ENCODE data around the gene SIPA1.

The SIPA1 gene, protein sequence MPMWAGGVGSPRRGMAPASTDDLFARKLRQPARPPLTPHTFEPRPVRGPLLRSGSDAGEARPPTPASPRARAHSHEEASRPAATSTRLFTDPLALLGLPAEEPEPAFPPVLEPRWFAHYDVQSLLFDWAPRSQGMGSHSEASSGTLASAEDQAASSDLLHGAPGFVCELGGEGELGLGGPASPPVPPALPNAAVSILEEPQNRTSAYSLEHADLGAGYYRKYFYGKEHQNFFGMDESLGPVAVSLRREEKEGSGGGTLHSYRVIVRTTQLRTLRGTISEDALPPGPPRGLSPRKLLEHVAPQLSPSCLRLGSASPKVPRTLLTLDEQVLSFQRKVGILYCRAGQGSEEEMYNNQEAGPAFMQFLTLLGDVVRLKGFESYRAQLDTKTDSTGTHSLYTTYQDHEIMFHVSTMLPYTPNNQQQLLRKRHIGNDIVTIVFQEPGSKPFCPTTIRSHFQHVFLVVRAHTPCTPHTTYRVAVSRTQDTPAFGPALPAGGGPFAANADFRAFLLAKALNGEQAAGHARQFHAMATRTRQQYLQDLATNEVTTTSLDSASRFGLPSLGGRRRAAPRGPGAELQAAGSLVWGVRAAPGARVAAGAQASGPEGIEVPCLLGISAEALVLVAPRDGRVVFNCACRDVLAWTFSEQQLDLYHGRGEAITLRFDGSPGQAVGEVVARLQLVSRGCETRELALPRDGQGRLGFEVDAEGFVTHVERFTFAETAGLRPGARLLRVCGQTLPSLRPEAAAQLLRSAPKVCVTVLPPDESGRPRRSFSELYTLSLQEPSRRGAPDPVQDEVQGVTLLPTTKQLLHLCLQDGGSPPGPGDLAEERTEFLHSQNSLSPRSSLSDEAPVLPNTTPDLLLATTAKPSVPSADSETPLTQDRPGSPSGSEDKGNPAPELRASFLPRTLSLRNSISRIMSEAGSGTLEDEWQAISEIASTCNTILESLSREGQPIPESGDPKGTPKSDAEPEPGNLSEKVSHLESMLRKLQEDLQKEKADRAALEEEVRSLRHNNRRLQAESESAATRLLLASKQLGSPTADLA

DNA sequence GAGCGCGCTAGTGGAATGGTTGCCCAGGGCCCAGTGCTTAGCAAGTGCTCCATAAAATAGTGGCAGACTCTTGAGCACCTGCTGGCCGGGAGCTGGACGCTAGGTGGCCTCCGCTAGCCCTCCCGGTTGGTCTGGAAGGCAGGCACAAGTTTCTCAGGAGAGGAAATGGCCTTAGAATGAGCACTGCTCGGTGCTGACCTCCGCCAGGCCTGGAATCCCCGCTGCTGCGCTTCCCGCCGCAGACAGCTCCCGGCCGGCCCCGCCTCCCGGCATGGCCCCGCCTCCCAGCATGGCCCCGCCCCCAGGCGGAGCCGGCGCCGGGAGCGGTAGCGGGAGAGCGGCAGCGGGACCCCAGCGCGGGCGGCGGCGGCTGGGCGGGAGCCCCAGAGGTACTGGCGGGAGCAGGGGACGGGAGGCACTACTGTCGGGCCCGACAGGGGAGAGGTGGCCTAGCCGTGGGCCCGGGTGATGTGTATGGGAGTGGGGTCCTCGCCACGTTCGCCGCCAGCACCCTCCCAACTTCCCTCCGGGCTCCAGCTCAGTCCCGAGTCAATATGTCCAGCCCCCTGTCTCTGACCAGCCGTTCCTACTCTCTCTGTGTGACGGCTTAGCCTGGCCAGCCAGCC is at the start of gene SIPA1:
Gene SIPA1, plus strand, starts transcription at position 308 of the 626 bp plus-strand sequence. CDS start 2,821 bp downstream, outside the sequence.
- peak; percentile 96 for DNase-seq (ENCODE audit: low spot score)

DNA sequence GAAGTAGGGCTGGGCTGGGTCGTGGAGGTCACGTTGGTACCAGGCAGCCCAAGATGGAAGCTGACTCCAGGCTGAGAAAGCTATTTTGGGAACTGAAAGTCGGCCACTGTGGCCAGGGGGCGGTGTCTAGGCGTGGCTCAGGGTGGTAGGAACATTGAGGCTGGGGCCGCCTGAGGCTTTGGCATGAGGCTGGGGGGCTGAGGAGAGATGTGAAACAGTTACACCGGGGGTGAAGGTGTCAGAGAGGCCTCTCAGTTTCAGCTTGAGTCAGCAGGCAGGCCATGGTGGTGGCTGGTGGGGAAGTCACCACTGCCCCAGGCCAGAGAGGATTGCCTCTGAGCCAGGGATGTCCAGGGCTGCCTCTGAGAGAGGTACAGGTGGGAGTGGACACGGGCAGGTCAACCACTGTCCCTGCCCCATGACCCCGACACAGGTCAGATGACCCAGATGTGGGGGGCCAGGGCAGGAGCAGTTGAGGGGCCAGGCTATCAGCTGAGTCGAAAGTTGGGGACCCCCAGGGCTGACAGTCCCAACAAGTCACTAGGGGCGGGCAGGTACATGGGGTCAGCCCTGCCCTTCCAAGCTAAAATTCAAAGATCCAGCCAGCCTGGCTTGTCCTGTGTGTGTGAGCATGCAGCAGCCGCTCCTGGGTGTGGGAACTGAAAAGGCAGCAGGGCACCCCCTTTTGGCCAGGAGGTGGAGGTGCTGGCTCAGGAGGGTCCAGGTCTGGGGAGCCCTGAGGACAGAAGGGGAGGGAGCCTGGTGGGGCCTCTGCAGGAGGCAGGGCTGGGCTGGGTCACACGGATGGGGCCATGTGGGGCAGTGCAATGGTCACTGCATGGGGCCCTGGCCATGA is 49.5 kb upstream of the SIPA1 start:
- DNase-seq (ENCODE audit: low spot score) = peak; percentile 87

DNA sequence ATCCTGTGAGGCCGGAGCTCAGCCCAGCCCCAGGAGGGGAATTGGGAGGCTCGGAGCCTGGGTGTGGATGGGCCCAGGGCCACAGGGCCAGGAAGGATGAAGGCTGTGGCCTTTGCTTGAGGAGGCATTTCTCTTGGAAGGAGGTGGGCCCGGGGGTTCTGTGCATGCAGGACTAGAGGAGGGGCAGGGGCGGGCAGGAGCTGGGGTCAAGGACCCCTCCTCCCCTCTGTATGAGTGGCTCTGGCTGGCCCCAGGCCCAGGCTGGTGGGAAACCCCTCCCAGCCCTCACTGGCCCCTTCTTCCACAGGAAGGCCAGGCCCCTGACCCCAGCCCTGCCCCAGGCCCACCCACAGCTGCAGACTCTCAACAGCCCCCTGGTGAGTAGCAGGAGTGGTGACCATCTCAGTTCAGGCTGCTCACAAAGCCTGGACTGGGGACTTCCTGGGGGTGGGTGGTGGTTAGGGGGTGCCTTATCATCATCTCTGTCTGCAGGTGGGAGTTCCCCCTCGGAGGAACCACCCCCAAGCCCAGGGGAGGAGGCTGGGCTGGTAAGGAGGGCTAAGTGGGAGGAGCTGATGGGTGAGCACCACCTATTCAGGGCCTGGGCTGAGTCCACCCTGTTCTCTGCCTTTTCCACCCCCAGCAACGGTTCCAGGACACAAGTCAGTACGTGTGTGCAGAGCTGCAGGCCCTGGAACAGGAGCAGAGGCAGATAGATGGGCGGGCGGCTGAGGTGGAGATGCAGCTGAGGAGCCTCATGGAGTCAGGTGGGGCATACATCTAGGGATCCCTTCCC is 48.3 kb upstream of the SIPA1 start:
- no peak for DNase-seq (ENCODE audit: low spot score)

DNA sequence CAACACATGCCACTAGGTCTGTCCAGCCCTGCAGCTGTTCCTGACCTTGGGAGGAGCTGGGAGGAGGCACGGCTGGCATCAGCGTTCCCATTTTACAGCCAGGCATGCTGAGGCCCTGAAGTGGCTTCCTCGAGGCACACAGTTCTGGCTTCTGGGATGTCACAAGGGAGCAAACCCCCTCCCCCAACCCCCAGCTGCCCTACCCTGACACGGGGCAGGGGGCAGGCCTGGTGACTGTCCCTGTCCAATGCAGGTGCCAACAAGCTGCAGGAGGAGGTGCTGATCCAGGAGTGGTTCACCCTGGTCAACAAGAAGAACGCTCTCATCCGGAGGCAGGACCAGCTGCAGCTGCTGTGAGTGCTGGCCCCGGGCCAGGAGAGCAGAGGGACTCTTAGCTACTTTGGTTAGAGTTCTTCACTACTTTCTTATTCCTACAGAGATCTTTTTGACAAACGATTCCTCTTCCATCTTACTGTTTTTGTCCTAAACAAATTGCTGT is 47.6 kb upstream of the SIPA1 start:
- no peak for DNase-seq (ENCODE audit: low spot score)

DNA sequence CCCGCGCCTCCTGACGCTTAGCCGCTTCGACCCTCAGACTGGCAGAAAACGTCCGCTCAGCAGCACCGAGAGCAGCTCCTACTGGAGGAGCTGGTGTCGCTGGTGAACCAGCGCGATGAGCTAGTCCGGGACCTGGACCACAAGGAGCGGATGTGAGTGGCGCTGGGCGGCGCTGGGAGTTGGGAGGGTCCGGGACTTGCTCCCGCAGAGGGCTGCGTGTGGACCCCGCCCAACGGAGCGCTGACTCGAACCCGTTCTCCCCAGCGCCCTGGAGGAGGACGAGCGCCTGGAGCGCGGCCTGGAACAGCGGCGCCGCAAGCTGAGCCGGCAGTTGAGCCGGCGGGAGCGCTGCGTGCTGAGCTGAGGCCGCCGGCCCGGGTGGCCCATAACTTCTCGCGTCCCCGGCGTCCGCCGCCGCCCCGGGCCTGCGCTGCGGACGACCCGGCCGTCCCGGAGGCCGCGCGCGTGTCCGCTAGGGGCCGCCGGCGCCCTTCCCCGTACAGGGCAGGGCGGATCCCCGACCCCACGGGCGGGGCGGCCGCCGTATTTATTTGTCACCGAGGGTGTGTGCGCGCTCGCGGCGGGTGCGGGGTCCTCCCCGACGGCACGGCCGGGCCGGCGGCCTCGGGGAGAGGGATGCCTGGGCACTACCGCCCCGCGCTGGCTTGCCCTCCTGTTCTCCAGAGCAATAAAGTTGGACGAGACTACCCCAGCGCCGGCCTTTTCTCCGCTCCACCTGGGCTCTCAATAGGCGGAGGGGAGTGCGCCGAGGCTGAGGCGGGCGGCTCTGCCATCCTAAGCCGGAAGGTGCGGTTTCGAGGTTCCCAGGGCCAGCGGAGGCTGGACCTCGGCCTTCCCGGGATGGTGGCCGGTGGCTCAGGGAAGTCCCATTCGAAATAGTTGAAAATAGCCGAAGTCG is 45.7 kb upstream of the SIPA1 start:
- DNase-seq (ENCODE audit: low spot score) = no peak

DNA sequence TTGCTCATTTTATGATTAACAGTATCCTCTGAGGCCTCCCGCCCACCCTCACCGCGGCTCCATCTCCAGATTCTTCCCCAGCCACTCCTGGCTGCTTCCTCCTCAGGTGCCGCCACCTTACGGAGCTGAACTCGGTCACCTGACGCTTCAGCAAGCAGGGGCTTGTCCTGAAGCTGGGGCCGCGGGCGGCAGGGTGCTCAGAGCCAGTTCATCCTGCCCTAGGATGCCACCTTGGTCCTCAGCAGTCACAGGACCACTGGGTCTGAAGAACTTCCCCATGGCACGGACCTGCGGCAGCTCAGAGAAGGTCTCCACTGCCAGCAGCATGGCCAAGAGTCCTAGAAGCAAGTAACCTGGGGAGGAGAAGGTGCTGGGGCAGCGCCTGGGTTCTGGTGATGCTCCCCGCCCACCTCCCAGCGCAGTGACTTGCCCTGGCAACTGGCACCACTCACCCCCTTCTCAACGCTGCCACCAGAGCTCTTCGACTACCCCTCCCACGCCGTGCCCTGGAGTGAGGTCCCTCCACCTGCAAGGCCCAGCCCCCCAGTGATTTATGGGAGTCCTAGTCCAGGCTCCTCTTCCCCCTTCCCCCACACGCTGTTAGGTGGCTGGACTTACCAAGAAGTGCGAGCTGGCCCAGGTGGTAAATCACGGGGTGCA is 44.9 kb upstream of the SIPA1 start:
- DNase-seq (ENCODE audit: low spot score) = no peak

DNA sequence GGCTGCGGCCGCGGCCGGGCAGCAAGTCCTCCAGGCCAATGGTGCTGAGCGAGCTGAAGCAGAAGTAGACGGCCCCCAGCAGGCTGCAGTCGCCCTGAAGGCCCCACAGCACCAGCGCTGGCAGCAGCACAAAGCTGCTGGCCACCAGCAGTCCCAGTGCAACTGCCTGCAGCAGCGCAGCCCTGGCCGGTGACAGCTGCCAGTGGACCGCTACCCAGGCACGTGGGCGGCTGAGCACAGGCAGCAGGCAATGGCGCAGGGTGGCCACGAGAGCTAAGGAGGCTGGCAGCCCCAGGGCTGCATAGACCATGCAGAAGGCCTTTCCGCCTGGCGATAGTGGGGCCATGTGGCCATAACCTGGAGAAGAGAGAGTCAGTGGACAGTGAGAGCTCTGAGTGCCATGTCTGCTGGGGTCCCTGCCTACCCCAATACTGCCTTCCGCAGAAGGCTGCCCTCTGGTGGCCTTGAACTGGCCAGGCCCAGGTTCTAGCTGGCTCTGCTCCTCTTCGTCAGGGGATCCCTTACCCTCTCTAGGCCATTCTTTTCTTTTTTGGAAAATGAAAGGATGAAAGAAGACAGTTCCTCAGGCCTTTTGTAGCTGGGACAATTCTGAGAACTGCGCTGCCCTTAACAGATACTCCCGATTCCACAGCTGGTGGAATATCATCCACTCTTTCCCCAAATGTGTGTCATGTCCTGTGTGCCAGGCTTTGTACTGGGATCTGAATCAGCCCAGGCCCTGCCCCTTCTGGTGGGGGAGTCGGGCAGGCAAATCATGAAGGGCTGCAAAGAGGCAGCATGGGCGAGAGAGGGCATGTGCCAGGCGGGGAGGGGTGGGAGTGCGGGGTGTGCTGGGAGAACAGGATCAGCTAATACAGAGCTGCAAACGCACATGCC is 44.1 kb upstream of the SIPA1 start:
- DNase-seq (ENCODE audit: low spot score) = peak; percentile 77

DNA sequence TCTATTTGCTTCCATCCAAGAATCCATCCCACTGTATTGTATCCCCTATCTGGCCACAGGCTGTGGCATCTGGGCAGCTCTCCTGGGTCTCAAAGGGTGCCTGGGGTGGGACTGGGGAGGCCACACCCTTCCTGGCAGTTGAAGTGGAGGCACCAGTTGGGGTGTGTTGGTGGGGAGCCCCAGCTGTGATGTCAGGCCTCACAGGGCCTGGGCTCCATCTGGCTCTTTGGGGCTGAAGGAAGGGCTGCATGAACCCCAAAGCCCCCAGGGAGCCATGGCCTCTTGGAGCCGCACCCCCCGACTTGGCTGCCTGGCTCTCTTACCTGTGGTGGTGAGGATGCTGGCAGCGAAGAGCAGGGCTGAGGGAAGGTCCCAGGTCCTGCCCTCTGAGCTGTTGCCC is 42.8 kb upstream of the SIPA1 start:
- no peak for DNase-seq (ENCODE audit: low spot score)

DNA sequence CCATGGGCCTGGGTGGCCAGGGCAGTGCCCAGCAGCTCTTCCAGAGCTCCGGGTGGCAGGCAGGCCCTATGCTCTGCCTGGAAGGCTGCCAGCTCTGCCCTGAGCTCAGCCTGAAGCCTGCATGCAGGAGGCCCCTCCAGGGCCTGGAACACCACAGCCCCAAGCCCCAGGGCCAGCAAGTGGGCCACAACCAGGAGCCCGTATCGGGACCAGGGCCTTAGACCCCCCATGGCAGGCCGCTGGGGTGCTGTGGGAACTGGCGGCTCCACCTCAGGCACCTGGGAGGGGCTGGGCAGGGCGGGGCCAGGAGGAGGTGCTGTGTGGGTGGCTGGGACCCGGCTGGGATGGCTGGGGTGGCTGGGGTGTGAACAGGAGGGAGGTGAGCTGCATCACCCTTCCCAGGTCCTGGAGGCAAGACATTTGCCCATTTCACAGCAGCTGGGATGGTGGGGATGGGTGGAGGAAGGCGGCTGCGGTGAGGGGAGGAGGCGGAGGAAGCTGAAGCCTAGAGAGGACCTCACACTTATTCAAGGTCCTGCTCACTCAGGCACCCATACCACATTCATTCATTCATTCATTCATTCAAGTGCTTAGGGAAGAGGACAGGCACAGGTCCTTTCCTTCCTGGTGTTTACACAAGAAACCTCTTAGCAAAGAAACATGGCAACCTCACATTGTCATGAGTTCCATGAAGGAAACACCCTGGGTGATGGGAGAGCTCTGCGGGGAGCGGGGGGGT is 42.2 kb upstream of the SIPA1 start, which contains the start of gene KCNK7:
Gene KCNK7, minus strand, starts transcription at position 258 of the 739 bp plus-strand sequence. Its CDS starts 28 bp downstream, at position 230.
- DNase-seq (ENCODE audit: low spot score) = no peak

DNA sequence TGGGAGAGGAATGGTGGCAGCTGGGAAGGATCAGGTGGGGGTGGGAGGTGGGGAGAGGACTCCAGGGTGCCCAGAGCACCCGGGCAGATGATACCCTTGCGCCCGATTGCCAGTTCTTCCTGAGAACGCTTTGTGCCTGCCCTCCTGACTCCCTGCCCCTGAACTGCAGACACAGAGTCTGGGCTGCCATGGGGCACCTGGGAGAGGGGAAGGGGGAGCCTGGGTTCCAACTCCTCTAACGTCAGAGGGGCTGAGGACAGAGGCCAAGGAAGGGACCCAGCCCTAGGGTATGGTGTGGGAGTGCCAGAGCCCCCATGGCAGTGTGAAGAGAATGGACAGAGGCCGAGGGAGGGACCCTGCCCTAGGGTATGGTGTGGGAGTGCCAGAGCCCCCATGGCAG is 41.4 kb upstream of the SIPA1 start:
- no peak for DNase-seq (ENCODE audit: low spot score)

DNA sequence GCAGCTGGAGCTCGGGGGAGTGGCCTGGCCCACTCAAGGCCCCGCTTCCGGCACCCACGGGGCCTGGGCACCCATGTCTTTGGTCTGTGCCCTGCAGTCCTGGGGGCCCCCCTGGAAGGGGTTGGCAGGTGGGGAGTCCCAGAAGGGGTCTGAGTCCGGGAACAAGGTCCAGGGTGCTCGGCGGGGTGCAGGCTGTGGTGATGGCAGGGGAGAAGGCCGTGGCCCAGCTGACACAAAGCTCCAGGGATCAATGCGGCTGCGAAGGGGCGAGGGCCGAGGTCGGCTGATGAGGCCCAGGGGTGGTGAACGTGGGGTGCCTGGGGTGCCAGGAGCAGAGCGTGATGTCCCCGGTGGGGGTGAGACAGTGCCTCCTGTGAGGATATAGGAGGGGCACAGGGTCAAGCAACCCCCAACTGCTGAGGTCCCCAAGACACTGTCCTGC is 39.6 kb upstream of the SIPA1 start:
- no peak for DNase-seq (ENCODE audit: low spot score)

DNA sequence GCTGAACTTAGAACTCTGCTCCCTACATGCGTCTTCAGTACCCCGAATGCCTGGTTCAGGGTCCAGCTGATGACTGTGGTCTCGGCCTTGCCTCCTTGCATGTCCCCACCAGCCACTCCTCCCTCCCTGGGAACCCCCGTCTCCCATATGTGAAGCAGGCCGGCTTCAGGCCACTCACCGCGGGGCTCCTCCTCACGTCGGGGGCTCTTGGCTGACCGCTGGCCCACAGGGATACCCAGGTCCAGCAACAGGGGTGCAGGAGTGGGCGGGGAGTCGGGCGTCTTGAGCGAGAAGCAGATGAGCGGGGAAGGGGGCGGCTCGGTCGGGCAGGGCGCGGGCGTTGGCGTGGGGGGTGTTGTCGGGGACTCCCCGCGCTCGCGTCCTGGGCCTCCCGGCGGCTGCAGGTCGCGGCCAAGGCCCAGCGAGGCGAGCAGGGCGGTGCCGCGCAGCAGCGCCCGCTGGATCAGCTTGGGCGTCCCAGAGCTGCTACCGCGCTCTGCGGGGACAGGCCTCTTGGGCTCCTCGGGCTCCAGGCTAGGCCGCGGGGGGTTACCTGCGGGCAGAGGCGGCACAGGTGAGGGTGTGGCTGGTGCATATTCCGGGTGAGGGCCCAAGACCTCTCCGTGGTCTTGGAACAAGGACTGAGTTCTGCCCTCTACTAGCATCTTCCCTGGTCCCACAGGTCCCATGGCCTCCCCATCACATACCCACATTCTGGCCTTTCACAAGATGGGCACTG is 38.5 kb upstream of the SIPA1 start:
- no peak for DNase-seq (ENCODE audit: low spot score)

DNA sequence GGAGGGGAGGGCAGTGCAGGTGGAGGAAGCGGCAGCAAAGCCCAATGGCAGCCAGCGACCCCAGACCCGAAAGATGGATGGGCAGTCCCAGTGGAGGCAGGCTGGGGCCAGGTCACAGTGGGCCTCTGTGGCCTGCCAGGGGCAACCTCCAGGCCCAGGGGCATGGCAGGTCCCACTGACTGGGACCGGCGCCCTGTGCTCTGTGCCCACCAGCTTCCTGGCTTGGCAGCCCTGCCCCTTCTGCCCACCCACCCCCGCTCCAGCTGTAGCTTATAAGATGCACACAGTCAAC is 38.0 kb upstream of the SIPA1 start:
- no peak for DNase-seq (ENCODE audit: low spot score)

DNA sequence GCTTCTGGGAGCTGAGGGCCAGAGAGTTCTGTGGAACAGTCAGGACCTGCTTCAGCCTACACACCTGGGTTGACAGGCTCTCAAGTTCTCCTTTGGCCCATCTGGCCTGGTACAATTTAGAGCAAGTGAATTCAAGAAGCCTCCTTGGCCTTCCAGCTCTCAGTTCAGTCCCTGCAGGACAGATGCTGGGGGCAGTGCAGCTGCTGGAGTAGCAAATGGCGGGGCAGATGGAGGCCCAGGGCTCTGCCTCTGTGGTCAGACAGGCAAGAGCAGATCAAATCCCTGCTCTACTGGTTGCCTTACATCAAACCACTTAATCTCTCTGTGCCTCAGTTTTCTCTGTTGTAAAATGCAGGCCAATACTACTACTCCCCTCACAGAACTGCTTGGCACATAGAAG is 33.6 kb upstream of the SIPA1 start:
- no peak for DNase-seq (ENCODE audit: low spot score)

DNA sequence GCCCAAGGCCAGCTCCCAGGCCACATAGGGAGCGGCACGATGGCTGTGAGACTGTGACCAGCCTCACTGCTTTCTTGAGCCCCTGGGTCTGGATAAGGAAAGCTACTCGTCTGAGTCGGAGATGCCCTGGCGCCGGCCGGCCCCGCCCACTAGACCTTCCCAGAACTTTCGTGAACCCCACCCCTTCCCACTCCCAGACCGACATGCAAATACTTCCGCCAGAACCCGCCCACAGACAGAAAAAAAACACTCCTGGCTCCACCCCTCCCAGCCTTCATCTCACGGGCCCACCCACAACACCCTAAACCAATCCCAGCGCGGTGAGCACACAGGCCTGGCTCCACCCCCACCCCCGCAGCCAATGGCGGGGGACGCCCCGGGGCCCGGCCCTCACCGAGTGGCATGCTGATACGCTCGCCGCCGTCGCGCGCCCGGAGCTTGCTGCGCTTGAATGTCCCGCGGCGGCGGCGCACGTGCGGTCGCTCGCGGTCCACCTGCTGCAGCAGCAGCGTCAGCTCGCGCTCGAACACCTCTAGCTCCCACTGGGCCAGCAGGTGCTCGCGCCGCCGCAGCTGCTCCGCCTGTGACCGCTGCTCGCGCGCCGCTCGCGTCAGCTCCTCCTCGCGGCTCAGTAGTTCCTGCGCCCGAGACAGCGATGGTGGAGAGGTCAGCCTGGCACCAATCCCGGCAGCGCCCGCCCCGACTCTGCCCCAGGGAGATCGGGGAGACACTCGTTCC is 30.9 kb upstream of the SIPA1 start:
- peak; percentile 94 for DNase-seq (ENCODE audit: low spot score)
